ENCODE results near the gene ETNK2.

The ETNK2 gene, protein sequence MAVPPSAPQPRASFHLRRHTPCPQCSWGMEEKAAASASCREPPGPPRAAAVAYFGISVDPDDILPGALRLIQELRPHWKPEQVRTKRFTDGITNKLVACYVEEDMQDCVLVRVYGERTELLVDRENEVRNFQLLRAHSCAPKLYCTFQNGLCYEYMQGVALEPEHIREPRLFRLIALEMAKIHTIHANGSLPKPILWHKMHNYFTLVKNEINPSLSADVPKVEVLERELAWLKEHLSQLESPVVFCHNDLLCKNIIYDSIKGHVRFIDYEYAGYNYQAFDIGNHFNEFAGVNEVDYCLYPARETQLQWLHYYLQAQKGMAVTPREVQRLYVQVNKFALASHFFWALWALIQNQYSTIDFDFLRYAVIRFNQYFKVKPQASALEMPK

DNA sequence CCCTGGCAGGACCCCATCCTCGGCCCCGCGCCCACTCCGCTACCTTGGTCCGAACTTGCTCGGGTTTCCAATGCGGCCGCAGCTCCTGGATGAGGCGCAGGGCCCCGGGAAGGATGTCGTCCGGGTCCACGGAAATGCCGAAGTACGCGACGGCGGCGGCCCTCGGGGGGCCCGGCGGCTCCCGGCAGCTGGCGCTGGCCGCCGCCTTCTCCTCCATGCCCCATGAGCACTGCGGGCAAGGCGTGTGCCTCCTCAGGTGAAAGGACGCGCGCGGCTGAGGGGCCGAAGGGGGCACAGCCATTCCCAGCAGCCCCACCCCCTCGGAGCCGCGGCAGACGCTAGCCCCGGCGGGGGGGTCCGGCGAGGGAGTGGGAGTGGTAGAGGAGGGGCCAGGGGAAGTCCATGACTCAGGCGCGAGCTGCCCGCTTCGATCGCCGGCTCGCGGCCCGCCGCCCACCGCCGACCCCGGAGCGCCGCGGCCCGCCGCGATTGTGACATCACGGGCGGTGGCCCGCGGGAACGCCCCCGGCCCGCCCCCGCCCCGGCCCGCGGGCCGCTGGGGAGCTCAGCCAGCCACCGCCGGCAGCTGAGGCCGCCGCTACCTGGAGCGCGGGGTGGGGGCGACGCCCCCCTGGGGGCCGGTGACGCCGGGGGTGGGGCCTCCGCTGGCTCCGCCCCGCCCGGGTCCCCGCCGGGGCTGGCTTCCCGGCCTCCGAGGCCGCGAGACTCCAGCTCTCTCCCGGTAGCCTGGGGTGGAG is at the start of gene ETNK2:
TSS of gene ETNK2 (minus strand) at position 493 of the 758 bp plus-strand sequence. CDS start at position 301, 192 bp downstream.
- peak; percentile 70 for DNase-seq

DNA sequence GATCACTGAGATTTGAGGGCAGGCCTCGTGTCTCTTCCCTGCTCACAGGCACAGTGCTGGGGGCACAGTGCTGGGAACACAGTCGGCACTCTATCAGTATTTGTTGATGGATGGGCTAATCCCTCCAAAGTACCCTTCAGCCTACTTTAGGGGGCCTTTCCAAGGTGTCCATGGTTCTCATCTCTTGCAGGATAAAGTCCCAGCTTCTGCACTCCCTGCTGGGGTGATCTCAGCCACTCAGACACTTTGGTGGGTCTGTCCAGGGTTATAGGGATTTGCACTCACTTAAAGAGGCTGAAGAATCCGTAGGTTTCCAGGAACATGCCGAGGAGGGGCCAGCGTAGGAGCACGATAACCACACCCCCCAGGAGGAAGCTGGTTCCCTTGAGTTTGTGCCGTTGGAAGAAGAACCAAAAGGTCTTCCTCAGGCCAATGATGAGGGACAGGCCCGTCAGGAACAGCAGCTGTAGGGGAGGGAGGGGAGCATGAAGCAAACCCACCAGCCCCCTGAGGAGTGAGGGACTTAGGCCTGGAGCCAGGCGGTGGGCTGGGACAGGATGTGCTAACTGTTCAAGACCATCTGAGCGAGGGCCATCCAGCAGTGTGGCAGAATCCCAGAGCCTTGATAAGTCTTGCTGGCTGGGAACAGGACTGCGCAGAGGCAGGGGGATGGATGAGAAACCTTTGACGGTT is 49.6 kb upstream of the ETNK2 start:
- DNase-seq = no peak

DNA sequence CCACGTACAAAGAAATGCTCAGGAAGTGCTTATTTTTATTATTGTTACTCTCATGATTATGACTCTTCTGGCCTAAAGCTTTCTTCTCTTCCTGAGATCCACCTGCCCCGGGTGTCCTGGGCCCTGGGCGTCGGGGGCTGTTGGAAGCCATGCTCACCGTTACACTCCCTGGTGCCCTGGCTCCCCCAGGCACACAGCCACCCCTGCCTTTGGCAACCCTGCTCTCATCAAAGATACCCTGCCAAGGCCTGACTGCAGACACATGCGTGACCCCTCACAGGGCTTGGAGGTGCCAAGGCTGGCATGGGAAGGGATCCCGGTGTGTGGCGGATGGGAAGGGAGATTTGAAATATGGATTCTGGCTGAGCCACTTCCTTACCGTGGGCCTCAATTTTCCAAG is 47.7 kb upstream of the ETNK2 start:
- DNase-seq = no peak

DNA sequence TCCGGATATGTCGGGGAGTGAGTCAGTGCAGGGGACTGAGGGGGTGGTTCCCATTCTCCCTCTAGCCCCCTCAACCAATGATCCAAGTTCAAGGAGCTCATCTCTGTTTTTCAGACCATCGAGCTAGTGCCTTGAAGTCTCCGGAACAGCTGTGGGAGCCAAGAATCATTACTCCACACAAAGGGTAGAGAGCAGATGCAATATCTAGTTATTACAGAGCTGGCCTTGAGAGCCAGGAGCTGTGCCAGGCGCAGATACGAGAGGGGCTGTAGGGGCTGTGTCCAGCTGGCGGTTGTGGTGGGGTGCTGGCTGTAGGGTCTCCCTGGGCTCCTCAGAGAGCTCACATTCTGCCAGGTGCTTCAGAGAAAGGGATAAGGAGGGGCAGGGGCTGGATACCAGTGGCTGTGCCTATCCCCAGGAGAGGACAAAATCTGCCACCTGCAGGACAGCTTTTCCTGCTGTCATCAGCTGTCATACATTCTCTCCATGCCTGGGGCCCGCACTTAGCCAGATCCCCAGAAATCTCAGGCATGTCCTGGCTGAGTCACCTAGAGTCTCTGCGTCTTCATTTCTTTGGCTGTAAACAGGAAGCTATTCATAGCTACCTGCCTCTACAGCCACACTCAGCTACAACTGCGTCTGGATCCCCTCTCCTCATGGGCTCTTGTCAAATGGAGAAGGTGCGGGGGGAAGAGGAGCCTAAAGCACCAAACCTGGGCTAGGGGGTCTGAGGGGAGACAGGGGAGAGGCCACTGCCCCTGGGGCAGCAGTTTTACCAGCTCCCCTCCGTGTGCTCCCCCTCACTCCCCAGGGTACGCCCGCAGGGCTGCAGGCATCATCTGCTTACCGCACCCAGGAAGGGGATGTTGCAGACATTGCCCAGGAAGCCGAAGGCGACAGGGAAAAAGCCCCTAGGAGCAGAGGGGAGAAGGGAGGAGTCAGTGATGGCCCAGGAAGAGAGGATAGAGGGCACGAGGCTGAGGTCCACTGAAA is 46.8 kb upstream of the ETNK2 start:
- DNase-seq = no peak

DNA sequence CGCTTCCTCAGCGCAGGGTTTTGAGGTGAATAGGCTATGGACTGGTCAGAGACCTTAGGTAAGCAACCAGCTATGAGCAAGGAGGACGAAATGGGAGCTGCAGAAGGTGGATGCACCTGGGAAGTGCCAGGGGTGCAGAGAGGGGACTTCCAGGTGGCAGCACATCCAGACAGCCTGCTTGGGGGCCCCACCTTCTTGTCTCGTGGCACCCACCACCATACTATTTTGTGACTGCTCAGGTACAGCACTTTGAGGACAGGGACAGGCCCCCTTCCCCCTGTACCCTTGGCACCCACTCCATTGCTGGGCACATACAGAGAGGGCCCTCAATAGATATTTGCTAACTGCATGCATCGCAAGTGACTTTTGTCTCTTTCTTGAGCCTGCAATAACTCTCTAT is 45.2 kb upstream of the ETNK2 start:
- no peak for DNase-seq

DNA sequence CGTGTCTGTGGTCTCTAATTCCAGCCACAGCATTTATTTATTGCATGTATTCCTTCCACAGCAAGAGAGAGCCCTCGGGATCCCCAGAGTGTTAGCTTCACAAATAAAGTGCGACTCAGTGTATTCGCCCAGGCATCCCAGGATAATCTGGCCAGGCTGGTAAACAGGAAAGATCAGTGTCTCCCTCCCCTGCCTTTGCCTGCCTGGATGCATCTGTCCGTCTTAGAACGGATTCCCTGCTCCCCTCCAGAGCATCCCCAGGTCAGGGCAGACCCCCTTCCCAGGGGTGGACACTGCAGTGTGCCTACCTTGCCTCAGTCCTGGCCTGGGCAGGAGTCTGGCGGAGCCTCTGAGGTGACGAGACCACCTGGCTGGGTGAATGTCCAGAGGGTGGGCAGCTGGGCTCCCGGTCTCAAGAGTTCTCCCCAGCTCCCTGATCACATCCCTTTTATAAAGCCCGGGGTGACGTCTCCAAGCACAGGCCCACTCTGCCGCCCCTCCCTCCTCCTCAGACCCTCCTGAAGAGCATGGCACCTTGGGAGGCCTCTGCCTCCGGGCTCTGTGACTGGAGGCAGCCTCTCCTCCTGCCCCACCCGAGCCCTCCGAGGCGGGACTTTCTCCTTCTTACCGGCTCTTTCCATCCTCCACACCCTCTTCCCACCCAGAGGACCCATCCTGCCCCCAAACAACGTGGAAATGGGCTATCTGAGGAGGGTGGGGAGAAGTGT is 44.4 kb upstream of the ETNK2 start, which contains the start of gene KISS1:
TSS of gene KISS1 (minus strand) at position 424 of the 728 bp plus-strand sequence. CDS start 3,615 bp downstream, outside the sequence.
- DNase-seq = no peak

DNA sequence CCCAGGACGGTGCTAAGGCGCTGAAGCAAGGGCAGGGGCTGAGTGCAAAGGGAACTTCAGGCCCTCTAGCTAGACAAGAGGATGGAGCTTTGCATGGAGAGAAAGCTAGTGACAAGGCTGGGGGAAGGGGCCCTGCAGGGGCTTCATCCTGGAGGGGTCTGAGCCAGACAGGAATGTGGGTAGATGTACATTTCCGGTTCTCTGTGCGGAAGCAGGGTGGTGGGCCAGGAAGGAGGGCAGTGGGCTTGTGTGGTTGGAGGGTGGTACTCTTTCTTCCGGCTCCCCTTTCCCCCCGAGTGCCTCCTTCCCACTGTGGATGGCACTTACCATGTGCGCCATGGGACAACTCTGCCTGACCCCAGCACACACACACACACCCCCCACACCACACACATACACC is 42.9 kb upstream of the ETNK2 start:
- DNase-seq = no peak

DNA sequence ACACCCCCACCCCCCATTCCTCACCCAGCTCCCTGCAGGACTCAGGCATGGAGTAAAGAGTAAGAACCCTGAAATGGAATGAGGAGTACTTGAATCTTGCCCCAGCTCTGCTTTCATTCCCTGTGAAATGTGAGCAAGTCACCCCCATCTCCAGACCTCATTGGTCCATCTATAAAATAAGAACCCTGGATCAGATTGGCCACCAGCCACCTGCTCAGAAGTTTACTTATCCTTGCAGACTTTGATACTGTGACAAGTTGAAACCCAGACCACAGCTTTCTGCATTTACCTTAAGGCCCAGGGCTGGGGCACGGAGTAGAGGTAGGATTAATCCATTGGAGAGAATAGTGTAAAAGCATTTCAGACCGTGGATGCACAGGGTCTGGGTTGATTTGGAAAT is 42.2 kb upstream of the ETNK2 start:
- no peak for DNase-seq

DNA sequence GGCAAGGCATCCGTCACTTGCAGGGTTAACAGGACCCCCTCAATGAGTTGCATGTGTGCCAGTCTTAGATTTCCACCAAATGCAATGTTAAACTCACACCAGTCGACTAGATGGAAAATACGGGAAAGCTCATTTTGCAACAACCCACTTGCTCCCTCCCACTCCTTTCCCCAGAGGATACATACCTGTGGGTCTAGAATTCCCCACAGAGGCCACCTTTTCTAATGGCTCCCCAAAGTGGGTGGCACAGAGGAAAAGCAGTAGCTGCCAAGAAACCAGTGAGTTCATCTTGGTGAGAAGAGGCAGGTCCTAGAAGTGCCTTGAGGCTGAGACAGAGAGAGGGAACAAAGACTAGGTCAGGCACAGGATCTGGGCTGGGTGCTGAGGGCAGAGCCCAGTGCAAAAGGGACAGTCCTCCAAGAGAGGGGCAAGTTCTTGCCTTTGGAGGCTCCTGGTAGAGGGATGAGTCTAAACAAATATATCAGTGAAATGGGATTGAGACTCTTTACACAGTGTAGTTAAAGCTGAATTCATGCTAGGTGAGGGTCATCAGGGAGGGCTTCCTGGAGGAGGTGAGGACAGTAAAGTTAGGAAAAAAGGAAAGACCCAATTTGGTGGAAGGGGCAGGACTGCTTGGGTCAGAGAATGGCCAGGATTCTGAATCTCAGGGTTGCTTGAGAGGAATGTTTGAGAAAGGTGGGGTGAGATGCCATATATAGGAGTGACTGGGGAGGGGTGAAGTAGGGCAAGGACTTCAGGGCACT is 40.9 kb upstream of the ETNK2 start:
- DNase-seq = no peak

DNA sequence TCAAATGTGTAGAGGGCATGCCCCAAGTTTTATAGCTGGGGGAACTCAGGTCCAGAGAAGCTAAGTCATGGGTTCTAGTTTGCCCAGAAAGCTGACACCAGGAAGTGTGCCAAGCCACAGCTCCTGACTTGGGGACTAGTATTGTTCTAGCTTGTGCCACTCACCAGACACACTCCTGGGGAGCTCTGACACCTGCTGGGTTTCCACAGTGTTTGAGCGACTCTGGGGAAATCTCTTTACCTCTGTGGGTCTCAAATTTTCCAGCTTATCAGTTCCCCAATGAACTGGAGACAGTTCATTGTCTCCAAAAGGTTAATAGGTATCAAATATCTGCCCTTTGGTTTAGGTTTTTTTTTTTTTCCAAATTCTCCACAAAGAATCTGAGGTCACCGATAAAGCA is 40.2 kb upstream of the ETNK2 start:
- DNase-seq = no peak

DNA sequence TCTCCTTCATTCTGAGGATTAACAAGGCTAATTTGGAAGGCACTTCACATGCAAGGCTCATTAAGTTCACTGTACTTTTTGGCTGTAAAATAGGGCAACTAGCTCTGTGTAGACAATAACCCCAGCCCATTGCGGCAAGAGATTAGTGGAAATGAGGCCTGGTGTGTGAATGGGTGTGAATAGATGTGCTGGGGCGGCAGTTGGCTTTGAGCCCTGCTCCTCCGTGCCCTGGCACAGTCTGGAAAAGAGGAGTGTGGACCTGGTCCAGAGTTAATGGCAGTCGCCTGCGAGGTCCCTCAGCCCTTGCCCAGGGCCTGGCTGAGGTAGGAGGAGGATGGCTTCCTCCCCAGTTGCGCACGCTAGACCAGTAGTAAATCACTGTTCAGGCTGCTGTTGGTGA is 39.6 kb upstream of the ETNK2 start:
- DNase-seq = no peak

DNA sequence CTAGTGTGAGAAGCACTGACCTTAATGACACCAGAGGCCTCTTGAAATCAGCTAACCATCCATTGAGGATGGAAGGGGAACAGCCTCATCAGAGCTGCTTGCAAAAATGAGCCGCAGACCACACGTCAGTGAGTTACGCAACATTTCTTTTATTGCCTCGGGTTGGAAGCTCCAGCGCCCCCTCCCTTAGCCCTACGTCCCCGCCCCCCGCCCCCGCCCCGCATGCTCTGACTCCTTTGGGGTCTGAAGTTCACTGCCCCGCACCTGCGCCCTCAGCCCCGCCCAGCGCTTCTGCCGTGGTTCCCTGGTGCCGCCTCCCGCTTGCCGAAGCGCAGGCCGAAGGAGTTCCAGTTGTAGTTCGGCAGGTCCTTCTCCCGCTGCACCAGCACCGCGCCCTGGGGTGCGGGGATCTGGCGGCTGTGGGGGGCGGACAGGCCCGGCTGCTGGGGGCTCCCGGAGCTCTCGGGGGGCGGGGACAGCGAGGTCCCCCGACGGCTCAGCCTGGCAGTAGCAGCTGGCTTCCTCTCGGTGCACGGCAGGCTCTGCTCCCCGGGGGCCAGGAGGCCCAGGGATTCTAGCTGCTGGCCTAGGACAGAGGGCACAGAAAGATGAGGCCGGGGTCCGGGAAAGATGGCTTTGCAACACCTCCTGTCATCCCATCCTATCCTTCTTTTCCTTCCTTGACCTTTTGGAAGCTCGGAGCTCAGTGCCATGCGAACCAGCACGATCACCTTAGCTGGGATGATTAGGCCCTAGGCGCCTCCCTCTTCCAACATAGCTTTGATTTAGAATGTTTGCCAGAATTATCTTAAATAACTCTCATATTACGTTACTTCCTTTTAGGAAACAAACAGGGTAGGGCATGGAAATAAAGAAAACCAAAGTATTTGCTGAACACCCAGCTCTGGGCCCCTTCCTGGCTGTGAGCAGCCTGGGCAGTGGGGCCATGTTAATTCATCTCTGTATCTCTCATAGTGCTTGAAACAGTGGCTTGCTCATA is 38.7 kb upstream of the ETNK2 start:
- peak; percentile 36 for DNase-seq

DNA sequence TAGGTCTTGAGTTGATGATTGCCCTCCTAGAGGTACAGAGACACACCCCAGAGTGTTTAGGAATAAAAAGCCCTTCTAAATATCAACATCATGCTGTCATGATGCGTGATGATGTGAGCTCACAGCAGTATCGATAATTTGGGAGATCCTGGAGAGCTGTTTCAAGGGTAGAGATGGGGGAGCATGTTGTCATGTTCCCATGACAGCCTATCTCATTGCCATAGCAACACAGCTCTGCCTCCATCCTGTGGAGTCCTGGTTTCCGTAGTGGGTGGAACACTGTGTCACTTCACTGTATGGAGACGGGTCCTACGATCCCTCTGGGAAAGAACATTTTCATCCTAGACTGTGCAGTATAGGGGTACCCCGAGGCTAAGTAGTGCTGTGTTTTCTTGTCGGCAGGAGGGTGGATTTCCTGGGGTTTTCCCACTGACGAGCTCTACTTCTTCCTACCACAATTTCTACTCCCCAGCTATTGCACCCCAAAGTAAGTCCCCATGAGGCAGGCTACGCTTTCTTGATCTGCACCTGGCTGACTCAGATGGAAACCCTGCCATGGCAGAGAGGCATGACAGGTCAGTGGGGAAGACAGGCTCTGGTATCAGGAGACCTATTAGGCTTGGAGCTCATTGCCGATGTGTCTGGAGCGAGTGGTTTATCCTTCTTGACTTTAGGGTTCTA is 37.3 kb upstream of the ETNK2 start:
- no peak for DNase-seq

DNA sequence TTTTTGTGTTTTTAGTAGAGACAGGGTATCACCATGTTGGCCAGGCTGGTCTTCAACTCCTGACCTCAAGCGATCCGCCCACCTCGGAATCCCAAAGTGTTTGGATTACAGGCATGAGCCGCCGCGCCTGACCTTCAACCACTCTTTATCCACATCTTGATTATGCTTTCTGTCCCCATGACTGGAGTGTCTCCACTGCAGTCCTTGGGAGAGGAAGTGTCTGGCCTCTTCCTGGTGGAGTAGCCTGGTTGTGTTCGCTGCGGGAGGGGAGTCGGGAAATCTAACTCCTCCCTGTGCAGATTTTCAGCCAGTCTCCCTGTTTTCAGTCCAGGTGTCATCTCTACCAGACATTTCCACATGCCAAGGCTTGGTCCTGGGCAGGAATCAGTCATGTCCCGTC is 34.8 kb upstream of the ETNK2 start:
- DNase-seq = no peak

DNA sequence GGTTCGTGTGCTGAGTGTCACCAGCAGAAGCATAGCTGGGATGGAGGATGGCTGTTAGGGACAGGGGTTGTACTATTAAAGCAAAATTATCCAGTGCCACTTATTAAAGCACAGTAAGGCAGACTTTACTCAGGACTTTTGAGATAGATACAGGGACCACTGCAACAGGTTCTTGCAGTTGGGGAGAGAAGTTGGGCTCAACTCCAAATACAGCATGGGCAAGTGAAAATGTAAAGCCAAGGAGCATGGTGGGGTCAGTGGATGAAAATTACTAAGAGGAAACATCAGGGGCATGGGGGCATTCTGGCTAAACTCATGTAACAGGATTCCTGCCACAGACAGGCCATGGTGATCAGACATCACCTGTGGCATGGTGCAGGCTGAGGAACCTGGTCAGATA is 29.3 kb upstream of the ETNK2 start:
- DNase-seq = no peak

DNA sequence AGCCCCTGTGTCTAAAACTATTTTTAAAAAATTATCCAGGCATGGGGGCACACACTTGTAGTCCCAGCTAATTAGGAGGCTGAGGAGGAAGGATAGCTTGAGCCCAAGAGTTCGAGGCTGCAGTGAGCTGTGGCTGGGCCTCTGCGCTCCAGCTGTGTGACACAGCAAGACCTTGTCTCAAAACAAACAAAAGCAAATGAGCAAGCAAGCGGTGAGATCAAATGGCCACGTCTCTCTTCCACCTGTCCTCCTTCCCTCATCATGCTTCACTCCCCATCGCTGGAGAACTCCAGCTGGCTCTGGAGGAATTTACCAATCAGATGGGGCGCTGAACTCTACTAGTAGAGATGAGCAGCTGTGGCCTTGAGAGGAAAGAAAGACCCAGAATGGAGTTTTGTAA is 28.3 kb upstream of the ETNK2 start:
- DNase-seq = no peak

DNA sequence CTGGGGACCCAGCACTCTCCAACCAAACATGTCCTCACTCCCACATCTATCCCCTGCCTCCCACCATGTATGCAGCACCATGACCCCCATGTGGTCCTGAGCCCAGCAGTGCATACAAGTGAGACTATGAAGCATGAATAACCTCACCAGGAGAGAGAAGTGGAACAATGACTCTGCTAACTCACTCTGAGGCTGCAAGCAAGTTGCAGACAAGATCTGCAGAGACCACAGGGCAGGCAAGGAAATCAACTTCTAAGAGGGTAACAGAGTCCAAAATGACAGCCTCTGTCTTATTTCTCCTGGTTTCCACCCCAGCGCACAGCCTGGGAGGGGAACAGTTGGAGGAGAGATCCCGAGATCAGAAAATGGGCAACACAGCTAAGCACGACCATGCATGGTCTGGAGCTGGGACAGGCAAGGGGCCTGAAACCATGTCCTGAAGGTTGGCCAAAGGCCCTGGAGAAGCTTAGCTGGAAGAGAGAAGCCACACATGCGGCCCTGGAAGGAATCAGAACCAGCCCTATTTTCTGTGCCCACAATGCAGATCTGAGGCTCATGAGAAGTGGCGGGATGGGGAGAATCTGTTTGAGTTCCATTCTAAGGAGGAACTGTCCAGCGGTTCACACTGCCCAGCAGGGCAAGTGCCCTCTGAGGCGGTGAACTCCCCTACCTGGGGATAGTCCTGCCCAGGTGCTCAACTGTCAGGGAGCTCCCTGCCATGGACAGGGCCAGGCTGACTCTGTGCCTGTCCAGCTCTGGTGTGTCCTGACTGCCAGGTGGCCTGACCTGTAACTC is 26.8 kb upstream of the ETNK2 start:
- DNase-seq = no peak

DNA sequence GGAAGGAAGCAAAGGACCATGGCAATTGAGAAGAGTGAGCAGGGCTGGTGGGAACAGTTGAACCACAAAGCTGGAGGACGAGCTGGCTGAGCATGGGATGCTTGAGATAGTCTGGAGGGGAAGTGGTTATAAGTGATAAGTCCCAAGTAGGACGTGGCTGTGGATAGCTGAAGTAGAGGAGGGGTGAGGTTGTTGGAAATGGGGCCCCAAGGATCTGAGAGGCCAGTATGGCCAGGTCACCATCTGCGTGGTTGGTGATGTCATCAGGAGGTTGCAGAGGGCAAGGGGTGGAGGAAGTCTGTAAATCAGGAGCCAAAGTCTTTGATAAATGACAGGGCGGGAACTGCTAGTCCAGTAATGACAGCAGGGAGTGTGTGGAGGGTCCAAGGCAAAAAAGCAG is 25.3 kb upstream of the ETNK2 start:
- no peak for DNase-seq
